Cardiac muscle cell (in vitro differentiated cells and primary cell): ENCODE measurements around the gene AGA. TPM values are rescaled to one million over a fixed set of nuclear protein-coding genes. Genes with fewer than 3 reads are reported as not detected.

Experiments
- DNase-seq, 2 donors: peaks; one replicate each; pipeline versions ENCODE4 v3.0.0 to v3.0.0-alpha.2; 2010 to 2017; ENCODE audit warnings: low read depth in 1 of 2, low spot score in 1 of 2
- H3K27ac ChIP-seq: fragments of 200-600 bp; sonication (generic); 2 replicates; pipeline ENCODE4 v1.5.1; 2016
- H3K27me3 ChIP-seq: fragments of 200-600 bp; sonication (generic); 2 replicates; pipeline ENCODE4 v1.6.0; 2016; ENCODE audit warnings: control low read depth
- H3K36me3 ChIP-seq: fragments of 200-600 bp; sonication (generic); 2 replicates; pipeline ENCODE4 v1.5.1; 2016; ENCODE audit warnings: control low read depth
- H3K4me1 ChIP-seq: fragments of 200-600 bp; sonication (generic); 2 replicates; pipeline ENCODE4 v1.8.1; 2017; ENCODE audit warnings: low read depth, mild to moderate bottlenecking, mixed run types
- H3K4me3 ChIP-seq: fragments of 200-600 bp; sonication (generic); 2 replicates; pipeline ENCODE4 v1.5.1; 2016; ENCODE audit warnings: mild to moderate bottlenecking
- H3K9me3 ChIP-seq: fragments of 200-600 bp; sonication (generic); 2 replicates; pipeline ENCODE4 v1.5.1; 2017; ENCODE audit warnings: low read depth, mild to moderate bottlenecking, control low read depth
- CTCF ChIP-seq: IDR thresholded peaks from 2 replicates; pipeline ENCODE4 v1.5.1; 2012; ENCODE audit warnings: low read depth, mild to moderate bottlenecking, low read length
- polyA plus RNA-seq: library from polyadenylated mRNA; unstranded; fragments of >200 nt; fragmentation: Nextera tagmentation; extraction: Ambion mirVana; gene quantifications from 2 replicates; pipeline ENCODE4 v1.2.1, GENCODE V29; 2016
- total RNA-seq: library from RNA; depleted of rRNA; stranded (reverse); fragments of >200 nt; gene quantifications from 2 replicates; pipeline ENCODE4 v1.2.3, GENCODE V29; 2016

The AGA gene
- total and polyA plus RNA-seq, 2 experiments from 2014 or later, result 4.0 to 7.2 TPM

- Histone ChIP-seq H3K36me3 (no peaks in the 10 kb centered on the region), H3K4me3 (no peak overlapping the region), H3K4me1 (peaks cover 6% of the 10 kb centered on the region), H3K9me3 (no peaks in the 10 kb centered on the region), H3K27me3 (no peaks in the 10 kb centered on the region), H3K27ac (no peak overlapping the region)
- no peak for TF ChIP-seq CTCF
- DNase-seq, result no peak
Measured at GRCh38 chr4:177401658-177402273, 40.5 kb downstream of the AGA start.

- H3K4me3 ChIP-seq, result no peak overlapping the region
- DNase-seq, result peak in 1 of 2 donors; percentile 71
- H3K4me1 ChIP-seq, result peaks cover under 1% of the 10 kb centered on the region
- TF ChIP-seq CTCF, result no peak
- H3K27me3 ChIP-seq, result no peaks in the 10 kb centered on the region
- H3K27ac ChIP-seq, result no peak overlapping the region
- H3K36me3 ChIP-seq, result no peaks in the 10 kb centered on the region
- no peaks in the 10 kb centered on the region for H3K9me3 ChIP-seq
Measured at GRCh38 chr4:177400030-177400429, 42.2 kb downstream of the AGA start.

GRCh38 chr4:177396352-177396751 is 45.9 kb downstream of the AGA start:
- DNase-seq, result no peak
- no peak for TF ChIP-seq CTCF

GRCh38 chr4:177393236-177393635 is 49.0 kb downstream of the AGA start:
- no peaks in the 10 kb centered on the region for H3K27me3 ChIP-seq
- H3K4me3 ChIP-seq, result no peak overlapping the region
- TF ChIP-seq CTCF, result no peak
- H3K27ac ChIP-seq, result no peak overlapping the region
- no peak for DNase-seq
- no peaks in the 10 kb centered on the region for H3K4me1 ChIP-seq
- no peaks in the 10 kb centered on the region for H3K9me3 ChIP-seq
- no peaks in the 10 kb centered on the region for H3K36me3 ChIP-seq

More at GRCh38 chr4:177396352-177396751, 45.9 kb downstream of the AGA start:
- Histone ChIP-seq H3K27me3 (no peaks in the 10 kb centered on the region), H3K27ac (no peak overlapping the region), H3K36me3 (no peaks in the 10 kb centered on the region), H3K4me1 (no peaks in the 10 kb centered on the region), H3K9me3 (no peaks in the 10 kb centered on the region), H3K4me3 (no peak overlapping the region)

GRCh38 chr4:177391953-177392352 is 50.3 kb downstream of the AGA start:
- Histone ChIP-seq H3K27me3 (no peaks in the 10 kb centered on the region), H3K4me3 (no peak overlapping the region), H3K27ac (no peak overlapping the region), H3K9me3 (no peaks in the 10 kb centered on the region), H3K4me1 (no peaks in the 10 kb centered on the region), H3K36me3 (no peaks in the 10 kb centered on the region)
- no peak for DNase-seq
- no peak for TF ChIP-seq CTCF

- no peak for TF ChIP-seq CTCF
- Histone ChIP-seq H3K9me3 (no peaks in the 10 kb centered on the region), H3K27ac (no peak overlapping the region), H3K36me3 (no peaks in the 10 kb centered on the region), H3K4me3 (no peak overlapping the region), H3K27me3 (no peaks in the 10 kb centered on the region), H3K4me1 (no peaks in the 10 kb centered on the region)
- peak in 1 of 2 donors; percentile 57 for DNase-seq
Measured at GRCh38 chr4:177391287-177391686, 51.0 kb downstream of the AGA start.
